OCI-LY1 (cell line): Measurements from ENCODE around the gene CUX1.

Experiments
- H2AFZ ChIP-seq: fragments of 200-600 bp; sonication (generic), shearing (Covaris generic); 2 replicates; pipeline ENCODE4 v1.6.0; 2014; ENCODE audit warnings: antibody characterized with exemption, mild to moderate bottlenecking, low read length
- H3F3A ChIP-seq: fragments of 200-600 bp; sonication (generic), shearing (Covaris generic); 2 replicates; pipeline ENCODE4 v1.6.0; 2014; ENCODE audit warnings: mild to moderate bottlenecking, antibody characterized with exemption, low read length, moderate library complexity; ENCODE audit not compliant: insufficient read depth
- H3K27ac ChIP-seq: fragments of 200-600 bp; sonication (generic); 2 replicates; pipeline ENCODE4 v1.5.1; 2014; ENCODE audit warnings: low read length, mixed run types, mild to moderate bottlenecking, low read depth; ENCODE audit not compliant: poor library complexity, severe bottlenecking
- H3K27me3 ChIP-seq: fragments of 200-600 bp; sonication (generic); 2 replicates; pipeline ENCODE4 v1.6.0; 2014; ENCODE audit warnings: antibody characterized with exemption, mild to moderate bottlenecking, low read length, moderate library complexity; ENCODE audit not compliant: insufficient read depth
- H3K36me3 ChIP-seq: fragments of 200-600 bp; sonication (generic); 2 replicates; pipeline ENCODE4 v1.6.1; 2014; ENCODE audit warnings: mild to moderate bottlenecking, antibody characterized with exemption, low read length, moderate library complexity, mixed read lengths; ENCODE audit not compliant: insufficient read depth
- H3K4me1 ChIP-seq: fragments of 200-600 bp; sonication (generic); 2 replicates; pipeline ENCODE4 v1.5.1; 2014; ENCODE audit warnings: mild to moderate bottlenecking, low read length, moderate library complexity; ENCODE audit not compliant: insufficient read depth, severe bottlenecking
- H3K4me2 ChIP-seq: fragments of 200-600 bp; sonication (generic), shearing (Covaris generic); 2 replicates; pipeline ENCODE4 v1.6.1; 2014; ENCODE audit warnings: low read length
- H3K4me3 ChIP-seq: fragments of 200-600 bp; sonication (generic); 2 replicates; pipeline ENCODE4 v1.5.1; 2014; ENCODE audit warnings: low read length, low read depth, mild to moderate bottlenecking, mixed read lengths; ENCODE audit not compliant: poor library complexity, severe bottlenecking
- H3K79me2 ChIP-seq: fragments of 200-600 bp; shearing (Covaris generic); 2 replicates; pipeline ENCODE4 v1.6.1; 2016; ENCODE audit warnings: mixed run types, low read length, mixed read lengths; ENCODE audit not compliant: insufficient read depth
- H3K9ac ChIP-seq: fragments of 200-600 bp; sonication (generic), shearing (Covaris generic); 2 replicates; pipeline ENCODE4 v1.6.1; 2014; ENCODE audit warnings: mild to moderate bottlenecking, low read length, mixed read lengths
- H3K9me2 ChIP-seq: fragments of 200-600 bp; sonication (generic), shearing (Covaris generic); 2 replicates; pipeline ENCODE4 v1.6.1; 2014; ENCODE audit warnings: low read depth, mild to moderate bottlenecking, low read length, mixed read lengths
- H3K9me3 ChIP-seq: fragments of 200-600 bp; shearing (Covaris generic); 2 replicates; pipeline ENCODE4 v1.6.1; 2014; ENCODE audit warnings: low read length, mixed read lengths
- H4K20me1 ChIP-seq: fragments of 200-600 bp; sonication (generic), shearing (Covaris generic); 2 replicates; pipeline ENCODE4 v1.6.0; 2016; ENCODE audit warnings: mild to moderate bottlenecking, low read length; ENCODE audit not compliant: insufficient read depth
- EZH2 ChIP-seq: fragments of 200-600 bp; sonication (generic), shearing (Covaris generic); IDR thresholded peaks from 2 replicates; pipeline ENCODE4 v1.8.0; 2017; ENCODE audit warnings: borderline replicate concordance, mixed run types, mild to moderate bottlenecking, antibody characterized with exemption, low read length, moderate library complexity, mixed read lengths
- TF ChIP-seq, protein P1 (sequence below): fragments of 200-600 bp; sonication (generic), shearing (Covaris generic); IDR thresholded peaks from 2 replicates; pipeline ENCODE4 v1.5.1; 2017; ENCODE audit warnings: mild to moderate bottlenecking, antibody characterized with exemption, low read length, moderate library complexity, mixed read lengths

CUX1 gene

DNA sequence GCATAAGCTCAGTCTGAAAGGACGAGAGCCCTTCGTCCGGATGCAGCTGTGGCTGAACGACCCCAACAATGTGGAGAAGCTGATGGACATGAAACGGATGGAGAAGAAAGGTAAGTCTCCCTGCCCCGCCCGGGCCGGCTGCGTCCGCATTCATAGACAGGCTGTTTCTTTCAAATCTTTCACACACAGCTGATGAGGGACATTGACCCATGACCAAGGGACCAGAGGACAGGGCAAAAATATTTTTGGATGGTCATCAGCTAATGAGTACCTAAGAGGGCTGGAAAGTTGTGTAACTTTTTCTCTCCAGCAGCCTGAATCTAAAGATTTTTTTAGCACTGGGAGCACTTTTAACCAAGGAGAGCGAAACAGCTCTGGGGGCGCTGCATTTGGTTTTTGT lies 416.7 kb downstream of the CUX1 start:
- no peak overlapping the region for H3K4me2 ChIP-seq
- no peak overlapping the region for H2AFZ ChIP-seq
- no peak overlapping the region for H3K4me3 ChIP-seq
- H3K27me3 ChIP-seq, result no peaks in the 10 kb centered on the region
- no peaks in the 10 kb centered on the region for H3K4me1 ChIP-seq
- H3K9me3 ChIP-seq, result no peaks in the 10 kb centered on the region
- no peaks in the 10 kb centered on the region for H3K79me2 ChIP-seq
- no peak overlapping the region for H3K9ac ChIP-seq
- H3K9me2 ChIP-seq, result no peaks in the 10 kb centered on the region
- no peaks in the 10 kb centered on the region for H4K20me1 ChIP-seq
- H3F3A ChIP-seq, result no peaks in the 10 kb centered on the region
- H3K36me3 ChIP-seq, result peaks cover 82% of the 10 kb centered on the region
- TF ChIP-seq, protein P1, sequence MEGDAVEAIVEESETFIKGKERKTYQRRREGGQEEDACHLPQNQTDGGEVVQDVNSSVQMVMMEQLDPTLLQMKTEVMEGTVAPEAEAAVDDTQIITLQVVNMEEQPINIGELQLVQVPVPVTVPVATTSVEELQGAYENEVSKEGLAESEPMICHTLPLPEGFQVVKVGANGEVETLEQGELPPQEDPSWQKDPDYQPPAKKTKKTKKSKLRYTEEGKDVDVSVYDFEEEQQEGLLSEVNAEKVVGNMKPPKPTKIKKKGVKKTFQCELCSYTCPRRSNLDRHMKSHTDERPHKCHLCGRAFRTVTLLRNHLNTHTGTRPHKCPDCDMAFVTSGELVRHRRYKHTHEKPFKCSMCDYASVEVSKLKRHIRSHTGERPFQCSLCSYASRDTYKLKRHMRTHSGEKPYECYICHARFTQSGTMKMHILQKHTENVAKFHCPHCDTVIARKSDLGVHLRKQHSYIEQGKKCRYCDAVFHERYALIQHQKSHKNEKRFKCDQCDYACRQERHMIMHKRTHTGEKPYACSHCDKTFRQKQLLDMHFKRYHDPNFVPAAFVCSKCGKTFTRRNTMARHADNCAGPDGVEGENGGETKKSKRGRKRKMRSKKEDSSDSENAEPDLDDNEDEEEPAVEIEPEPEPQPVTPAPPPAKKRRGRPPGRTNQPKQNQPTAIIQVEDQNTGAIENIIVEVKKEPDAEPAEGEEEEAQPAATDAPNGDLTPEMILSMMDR, result no peak
- no peak for TF ChIP-seq EZH2
- H3K27ac ChIP-seq, result no peak overlapping the region

DNA sequence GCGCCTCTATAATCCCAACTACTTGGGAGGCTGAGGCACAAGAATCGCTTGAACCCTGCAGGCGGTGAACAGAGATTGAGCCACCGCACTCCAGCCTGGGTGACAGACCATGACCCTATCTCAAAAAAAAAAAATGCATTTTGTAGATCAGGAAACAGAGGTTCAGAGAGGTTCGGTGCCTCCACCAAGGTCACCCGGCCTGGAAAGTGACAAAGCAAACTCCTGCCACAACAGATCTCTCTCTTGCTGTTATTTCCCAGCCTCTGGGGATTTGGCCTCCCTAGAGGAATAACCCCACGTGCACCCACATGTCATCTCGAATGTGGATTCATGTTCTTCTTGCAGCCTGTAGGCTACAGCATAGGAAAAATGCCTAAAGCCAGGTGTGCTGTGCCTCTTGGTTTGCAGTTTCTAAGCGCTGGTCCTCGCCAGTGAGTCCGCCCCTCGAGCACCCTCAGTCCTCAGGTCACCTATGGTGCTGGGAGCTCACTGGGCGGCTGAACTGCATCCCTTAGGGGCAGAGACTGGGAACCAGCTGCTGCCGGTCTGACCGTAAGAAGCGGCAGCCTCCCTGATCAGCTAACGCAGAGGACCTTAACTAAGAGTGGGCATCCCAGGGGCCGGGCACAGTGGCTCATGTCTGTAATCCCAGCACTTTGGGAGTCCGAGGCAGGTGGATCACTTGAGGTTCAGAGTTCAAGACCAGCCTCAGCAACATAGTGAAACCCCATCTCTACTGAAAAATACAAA lies 417.6 kb downstream of the CUX1 start:
- H2AFZ ChIP-seq, result no peak overlapping the region
- TF ChIP-seq EZH2, result no peak
- TF ChIP-seq, protein P1, result no peak
- H3F3A ChIP-seq, result no peaks in the 10 kb centered on the region
- H3K36me3 ChIP-seq, result peaks cover 82% of the 10 kb centered on the region
- H3K79me2 ChIP-seq, result no peaks in the 10 kb centered on the region
- H3K4me1 ChIP-seq, result no peaks in the 10 kb centered on the region
- H3K9me2 ChIP-seq, result no peaks in the 10 kb centered on the region
- no peak overlapping the region for H3K4me3 ChIP-seq
- H3K27ac ChIP-seq, result no peak overlapping the region
- no peaks in the 10 kb centered on the region for H4K20me1 ChIP-seq
- no peaks in the 10 kb centered on the region for H3K9me3 ChIP-seq
- H3K9ac ChIP-seq, result no peak overlapping the region
- H3K4me2 ChIP-seq, result no peak overlapping the region
- H3K27me3 ChIP-seq, result no peaks in the 10 kb centered on the region

DNA sequence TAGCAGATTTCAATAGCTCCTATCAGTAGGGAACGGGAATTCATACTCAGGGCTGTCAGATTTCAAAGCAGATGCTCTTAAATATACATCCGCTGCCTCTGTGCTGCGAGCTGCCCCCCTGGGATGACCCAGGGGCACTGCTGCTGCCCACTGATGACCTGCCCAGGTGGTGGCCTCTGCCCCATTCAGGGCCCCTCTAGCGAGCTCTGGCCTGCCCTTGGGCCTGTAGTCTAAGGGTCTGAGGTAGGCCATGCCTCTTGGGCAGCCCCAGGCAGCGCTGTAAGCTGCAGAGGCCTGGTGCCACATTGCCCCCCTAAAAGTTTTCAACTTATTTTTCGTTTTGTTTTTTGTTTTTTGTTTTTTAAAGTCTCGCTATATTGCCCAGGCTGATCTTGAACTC lies 418.7 kb downstream of the CUX1 start:
- no peak overlapping the region for H3K4me3 ChIP-seq
- H3K36me3 ChIP-seq, result peaks cover 85% of the 10 kb centered on the region
- H3K9ac ChIP-seq, result no peak overlapping the region
- no peaks in the 10 kb centered on the region for H3F3A ChIP-seq
- no peaks in the 10 kb centered on the region for H3K9me3 ChIP-seq
- H3K9me2 ChIP-seq, result no peaks in the 10 kb centered on the region
- H3K4me2 ChIP-seq, result no peak overlapping the region
- H3K79me2 ChIP-seq, result no peaks in the 10 kb centered on the region
- H3K4me1 ChIP-seq, result no peaks in the 10 kb centered on the region
- TF ChIP-seq EZH2, result no peak
- TF ChIP-seq, protein P1, result no peak
- H3K27me3 ChIP-seq, result no peaks in the 10 kb centered on the region
- no peaks in the 10 kb centered on the region for H4K20me1 ChIP-seq
- no peak overlapping the region for H2AFZ ChIP-seq
- no peak overlapping the region for H3K27ac ChIP-seq
